GM18517 (cell line): Measurements from ENCODE around the gene UCKL1.
"Not testable (repeated sequence)": the region's sequence is repeated elsewhere in the genome, so short reads cannot be mapped to it uniquely, and the experiment has no call there.

Experiments
- ATAC-seq: cut with Tn5 transposase; IDR thresholded peaks from one replicate; pipeline ENCODE4 v1.9.1; 2021; ENCODE audit warnings: mild to moderate bottlenecking, moderate library complexity; ENCODE audit not compliant: unreplicated experiment

Gene UCKL1

DNA sequence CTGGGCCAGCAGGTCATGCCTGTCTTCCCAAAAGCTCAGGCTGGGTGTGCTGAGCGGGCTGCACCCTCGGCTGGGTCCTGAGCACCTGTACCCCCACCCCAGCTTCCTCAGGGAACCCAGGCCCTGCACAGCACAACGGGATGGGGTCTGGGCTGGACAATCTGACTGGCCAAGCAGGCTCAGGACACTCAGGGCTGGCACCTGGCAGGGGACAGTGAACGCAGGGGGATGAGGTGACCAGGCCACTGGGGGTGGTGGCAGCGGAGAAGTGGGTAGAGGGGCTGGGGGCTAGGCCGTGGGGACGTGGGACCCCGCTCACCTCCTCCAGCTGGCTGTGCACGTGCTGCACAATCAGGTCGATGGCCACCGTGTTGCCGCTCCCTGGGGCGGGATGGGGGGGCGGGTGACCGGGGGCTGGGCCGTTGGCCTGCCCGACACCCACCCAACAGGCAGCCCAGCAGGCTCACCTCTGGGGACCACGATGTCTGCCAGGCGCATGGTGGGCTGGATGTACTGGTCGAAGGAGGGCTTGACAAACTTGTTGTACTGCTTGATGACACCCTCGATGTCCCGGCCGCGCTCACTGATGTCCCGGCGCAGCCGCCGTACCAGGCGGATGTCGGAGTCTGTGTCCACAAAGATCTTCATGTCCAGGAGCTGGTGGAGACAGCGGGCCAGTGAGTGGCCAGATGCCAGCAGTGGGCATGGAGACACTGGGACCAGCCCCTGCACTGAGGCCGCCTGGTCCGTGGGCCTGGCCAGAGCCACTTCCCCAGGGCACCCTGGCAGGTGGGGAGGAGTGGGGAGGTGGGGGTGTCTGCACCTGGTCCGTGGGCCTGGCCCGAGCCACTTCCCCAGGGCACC lies 11.9 kb downstream of the UCKL1 start:
- no peak for ATAC-seq

GRCh38 chr20:63943808-63944077 lies 12.5 kb downstream of the UCKL1 start:
- no peak for ATAC-seq

GRCh38 chr20:63942969-63943807 lies 13.0 kb downstream of the UCKL1 start:
- no peak for ATAC-seq

DNA sequence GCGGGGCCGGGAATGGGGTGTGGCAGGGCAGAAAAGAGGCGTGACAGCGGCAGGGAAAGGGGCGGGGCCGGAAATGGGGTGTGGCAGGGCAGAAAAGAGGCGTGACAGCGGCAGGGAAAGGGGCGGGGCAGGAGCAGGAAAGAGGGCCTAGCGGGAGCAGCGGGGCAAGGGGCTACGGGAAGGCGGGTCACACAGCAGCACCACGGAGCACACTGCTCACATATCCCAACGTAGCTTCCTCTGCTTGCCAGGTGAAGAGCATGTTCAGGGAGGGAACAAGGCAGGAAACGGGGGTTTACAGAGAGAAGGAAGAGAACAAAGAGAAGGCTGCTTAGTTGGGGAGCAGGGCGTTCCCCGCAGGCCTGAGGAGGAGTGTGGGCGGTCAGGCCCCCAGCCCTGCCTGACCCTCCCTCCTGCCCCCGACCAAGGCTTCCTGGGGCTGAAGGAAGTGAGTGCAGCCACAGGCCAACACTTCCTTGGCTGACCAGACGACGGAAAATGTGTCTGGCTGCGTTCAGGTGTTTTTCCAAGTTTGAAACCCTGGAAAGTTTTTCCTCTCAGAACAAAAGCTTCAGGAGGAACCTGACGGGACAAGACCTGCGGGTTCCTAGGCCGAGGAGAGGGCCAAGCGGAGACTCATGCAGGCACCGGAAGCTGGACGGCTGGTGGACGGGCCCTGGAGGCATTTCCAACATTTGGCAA lies 13.8 kb downstream of the UCKL1 start:
- no peak for ATAC-seq

DNA sequence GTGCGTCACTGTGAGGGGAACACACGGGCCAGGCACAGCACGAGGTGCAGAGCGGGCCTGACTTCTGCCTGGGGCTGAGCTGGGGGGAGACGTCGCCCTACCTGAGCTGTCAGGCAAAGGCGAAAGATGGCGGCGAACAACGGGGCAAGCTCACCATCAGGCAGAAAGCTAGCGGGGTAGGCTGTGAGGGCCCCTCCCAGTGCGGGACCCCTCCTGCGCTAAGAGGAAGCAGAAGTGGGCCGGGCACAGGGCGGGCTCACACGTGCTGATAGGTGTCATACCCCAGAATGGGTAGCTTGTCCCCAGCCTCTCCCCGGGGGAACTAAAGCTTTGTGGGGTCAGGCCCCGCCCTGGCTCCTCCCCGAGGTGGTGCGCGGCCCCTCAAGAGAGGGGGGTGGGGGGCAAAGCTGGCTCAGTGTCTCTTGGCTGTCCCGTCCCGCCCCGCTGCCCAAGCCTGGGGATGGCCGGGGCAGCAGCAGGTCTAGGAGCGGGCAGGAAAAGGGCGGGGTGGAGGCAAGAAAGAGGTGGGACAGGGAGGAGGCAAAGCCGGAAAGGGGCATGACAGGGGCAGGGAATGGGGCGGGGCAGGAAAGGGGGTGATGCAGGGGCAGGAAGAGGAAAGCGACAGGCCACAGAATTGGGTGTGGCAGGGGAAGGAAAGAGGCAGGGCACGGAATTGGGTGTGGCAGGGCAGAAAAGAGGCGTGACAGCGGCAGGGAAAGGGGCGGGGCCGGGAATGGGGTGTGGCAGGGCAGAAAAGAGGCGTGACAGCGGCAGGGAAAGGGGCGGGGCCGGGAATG lies 14.7 kb downstream of the UCKL1 start:
- no peak for ATAC-seq

DNA sequence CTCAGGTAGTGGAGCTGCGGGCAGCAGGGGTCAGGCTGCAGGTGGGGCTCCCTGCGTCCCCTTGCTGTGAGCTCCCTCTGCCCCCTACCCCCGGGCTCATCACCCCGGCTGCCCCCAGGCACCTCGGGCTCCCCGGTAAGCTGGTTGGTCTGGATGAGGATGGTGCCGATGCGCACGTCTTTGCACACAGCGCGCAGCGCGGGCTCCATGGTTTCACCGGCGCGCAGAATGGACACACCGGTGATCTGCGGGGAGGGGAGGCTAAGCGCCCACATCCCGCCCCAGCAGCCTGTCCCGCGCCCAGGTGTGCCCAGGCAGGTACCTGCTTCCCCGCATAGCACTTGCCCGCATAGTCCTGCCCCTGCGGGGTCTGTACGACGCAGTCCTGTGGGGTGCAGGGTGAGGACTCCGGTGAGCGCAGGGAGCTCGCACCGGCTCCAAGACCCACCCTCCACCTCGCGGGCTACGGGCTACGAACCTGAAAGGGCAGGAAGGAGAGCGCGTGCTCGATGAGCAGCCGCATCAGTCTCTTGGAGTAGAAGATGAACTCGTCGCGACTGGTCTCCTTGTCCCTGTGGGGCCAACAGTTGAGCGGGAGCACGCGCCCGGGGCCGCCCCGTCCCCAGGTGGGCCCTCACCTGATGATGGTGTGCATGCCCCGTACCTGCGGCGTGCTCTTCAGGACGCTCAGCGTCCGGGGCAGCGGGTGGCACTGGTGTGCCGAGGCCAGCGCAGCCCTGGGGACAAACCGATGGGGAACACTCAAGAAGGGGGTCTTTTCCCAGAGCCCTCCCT lies 15.5 kb downstream of the UCKL1 start:
- no peak for ATAC-seq

- no peak for ATAC-seq
Measured at GRCh38 chr20:63940071-63940471, 16.1 kb downstream of the UCKL1 start.

DNA sequence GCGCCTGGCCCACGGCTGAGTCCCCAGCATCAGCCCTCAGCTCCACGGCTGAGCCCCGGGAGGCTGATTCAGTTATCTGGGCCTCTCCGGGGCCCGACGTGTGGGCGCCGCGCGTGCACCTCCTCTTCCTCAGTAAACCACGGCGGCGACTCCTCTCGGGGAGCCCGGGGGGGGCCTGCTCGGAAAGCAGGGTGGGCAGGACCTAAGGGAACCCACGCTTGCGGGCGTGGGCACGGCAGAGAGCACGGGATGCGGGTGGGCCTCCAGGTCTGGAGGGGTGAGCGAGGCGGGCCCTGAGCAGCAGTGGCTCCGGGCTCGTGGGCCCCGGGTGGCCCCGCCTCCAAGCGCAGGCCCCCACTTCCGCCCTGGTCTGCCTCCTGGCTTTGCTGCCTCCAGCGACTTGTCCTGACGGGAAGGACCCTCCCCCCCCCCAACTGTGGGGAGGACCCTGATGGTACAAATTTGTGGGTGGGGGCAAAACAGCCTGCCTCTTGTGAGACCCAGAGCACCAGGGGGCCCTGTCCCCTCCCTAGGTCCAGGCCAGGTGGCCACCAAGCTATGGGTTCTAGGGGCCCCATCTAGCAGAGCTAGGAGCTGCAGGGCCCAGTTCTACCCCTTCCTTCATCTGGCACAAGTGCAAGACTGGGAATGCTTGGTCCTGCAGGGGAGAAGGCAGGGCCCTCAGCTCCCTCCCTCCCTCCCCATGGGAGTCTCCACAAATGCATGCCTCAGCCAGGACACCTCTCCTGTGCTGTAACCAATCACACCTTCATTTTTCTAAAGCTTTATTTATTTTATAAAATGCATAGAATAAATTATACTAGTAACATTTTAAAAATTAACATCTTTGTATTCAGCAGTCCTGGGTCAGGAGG lies 16.9 kb downstream of the UCKL1 start:
- no peak for ATAC-seq

DNA sequence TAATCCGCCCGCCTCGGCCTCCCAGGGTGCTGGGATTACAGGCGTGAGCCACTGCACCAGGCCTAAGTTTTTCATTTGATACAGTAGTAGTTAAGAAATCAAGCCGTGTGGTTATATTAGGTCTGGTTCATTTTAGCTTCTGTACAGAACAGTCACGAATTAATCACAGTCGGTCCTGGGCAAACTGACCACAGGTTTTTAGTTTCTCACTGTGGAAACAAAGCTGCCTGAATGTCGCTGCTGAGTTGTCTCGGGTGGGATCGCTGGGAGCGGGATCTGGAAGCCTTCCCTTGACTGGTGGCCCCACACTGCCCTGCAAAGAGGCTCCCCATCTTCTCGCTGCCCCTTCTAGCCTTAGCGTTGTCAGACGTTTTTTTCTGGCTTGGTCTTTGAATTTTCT lies 18.6 kb downstream of the UCKL1 start:
- no peak for ATAC-seq

DNA sequence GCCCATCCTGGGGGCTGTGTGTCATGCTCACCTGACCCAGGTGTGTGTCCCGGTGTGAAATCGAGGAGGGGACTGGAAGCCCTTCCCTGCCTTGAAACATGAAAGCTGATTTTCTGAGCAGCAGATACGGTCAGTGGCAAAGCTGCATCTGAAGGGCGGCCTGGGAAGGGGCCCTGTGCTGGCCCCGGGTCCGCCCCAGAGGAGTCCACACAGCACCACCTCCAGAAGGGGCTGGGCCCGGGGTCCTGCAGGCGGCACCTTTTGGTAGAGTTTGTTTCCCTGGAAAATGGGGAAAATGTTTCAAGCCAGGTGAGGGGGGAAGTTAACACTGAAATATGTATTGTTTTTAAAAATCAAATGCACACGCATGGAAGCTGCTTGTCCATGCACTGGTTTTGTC lies 20.8 kb downstream of the UCKL1 start:
- no peak for ATAC-seq

GRCh38 chr20:63934271-63935068 lies 21.7 kb downstream of the UCKL1 start:
- no peak for ATAC-seq

DNA sequence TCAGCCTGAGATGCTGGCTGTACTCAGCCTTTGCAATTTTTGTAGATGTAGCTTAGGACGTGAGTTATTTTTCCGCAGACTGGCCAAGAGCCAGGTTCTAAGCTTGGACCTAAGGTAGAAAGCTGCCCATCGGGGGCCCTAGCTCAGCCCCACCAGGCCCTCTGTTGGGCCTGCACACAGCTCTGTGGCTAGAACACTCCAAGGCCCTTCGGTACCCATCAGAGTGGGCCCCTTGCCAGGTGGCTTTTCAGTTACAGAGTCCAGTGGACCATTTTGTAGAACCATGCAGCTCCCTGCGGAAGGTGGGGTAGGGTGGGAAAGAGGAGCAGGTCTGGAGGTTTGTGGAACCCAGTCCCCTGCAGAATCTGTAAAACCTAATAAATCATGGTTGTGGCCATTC lies 22.6 kb downstream of the UCKL1 start:
- ATAC-seq = no peak

- no peak for ATAC-seq
Measured at GRCh38 chr20:63932606-63933160, 23.5 kb downstream of the UCKL1 start.

DNA sequence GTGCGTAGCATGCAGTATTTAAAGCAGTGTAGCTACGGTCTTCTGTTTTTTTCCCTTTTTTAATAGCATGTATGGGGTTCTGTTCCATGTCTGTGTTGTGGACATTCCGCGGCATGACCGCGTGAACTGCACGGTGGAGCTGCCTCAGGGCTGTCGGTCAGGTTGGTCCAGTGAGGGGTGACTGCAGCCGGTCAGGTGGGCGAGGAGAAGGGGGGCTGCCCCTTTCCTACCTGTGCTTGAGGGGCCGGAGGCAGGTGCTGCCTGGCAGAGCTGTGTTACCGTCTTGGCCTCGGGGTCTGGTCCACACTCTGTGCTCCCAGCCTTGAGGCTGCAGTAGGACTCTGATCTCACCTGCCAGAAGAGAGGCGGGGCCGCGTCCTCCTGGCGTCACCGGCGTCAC lies 24.5 kb downstream of the UCKL1 start:
- no peak for ATAC-seq

GRCh38 chr20:63930971-63931553 lies 25.2 kb downstream of the UCKL1 start:
- ATAC-seq = no peak

DNA sequence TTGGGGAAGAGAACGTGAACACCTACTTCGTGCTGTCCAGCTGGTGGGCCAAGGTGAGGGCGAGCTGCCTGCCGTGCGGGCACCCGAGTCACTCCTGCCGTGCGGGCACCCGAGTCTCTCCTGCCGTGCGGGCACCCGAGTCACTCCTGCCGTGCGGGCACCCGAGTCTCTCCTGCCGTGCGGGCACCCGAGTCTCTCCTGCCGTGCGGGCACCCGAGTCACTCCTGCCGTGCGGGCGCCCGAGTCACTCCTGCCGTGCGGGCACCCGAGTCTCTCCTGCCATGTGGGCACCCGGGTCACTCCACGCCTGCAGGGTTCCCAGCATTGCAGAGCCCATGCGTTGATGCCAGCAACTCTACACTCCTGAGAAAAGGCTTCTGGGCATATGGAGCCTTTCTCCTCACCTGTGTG lies 26.7 kb downstream of the UCKL1 start:
- ATAC-seq = not testable (repeated sequence)

DNA sequence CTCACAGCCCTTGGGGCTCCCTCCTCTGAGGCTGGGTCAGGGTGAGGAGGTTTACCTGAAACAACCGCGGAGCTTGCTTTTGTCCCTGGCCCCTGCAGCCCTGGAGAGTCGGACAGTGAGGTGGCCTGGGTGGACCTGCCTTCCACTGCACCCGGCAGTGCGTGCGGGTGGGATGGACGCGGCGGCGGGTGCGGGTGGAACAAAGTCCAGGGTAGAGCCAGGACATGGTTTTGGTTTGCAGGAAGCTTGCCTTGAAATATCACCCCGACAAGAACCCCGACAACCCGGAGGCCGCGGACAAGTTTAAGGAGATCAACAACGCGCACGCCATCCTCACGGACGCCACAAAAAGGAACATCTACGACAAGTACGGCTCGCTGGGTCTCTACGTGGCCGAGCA lies 27.1 kb downstream of the UCKL1 start:
- no peak for ATAC-seq

GRCh38 chr20:63926298-63926697 lies 29.9 kb downstream of the UCKL1 start:
- ATAC-seq = no peak
